Right kidney (tissue), 1 donor: ENCODE data around the gene CSNK2B.
"Not testable (repeated sequence)": the region's sequence is repeated elsewhere in the genome, so short reads cannot be mapped to it uniquely, and the experiment has no call there.

Source experiments
- DNase-seq: peaks from one replicate; pipeline ENCODE4 v3.0.0-alpha.2; 2016

The CSNK2B gene

GRCh38 chr6:31687860-31688693, 22.2 kb downstream of the CSNK2B start:
- DNase-seq: no peak

GRCh38 chr6:31689249-31690110, 23.6 kb downstream of the CSNK2B start:
- DNase-seq: no peak

- DNase-seq: no peak
Measured at GRCh38 chr6:31690231-31691077, 24.6 kb downstream of the CSNK2B start.

DNA sequence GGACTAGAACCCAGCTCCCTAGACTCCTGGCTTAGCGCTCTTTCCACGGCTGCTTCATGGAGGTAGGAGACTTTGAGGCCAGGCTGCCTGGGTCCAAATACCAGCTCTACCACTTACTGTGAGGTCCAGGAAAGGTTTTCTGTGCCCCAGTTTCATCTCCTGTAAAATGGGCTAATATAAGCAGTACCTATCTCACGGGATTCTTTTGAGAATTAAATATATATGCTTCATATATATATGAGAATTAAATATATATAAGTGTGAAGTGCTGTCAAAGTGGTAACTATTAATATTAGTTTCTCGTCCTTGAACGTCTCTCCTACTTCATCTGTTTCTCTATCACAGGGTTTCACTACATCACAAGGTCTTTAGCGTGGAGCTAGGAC, 25.2 kb downstream of the CSNK2B start:
- DNase-seq: no peak

- DNase-seq: no peak
Measured at GRCh38 chr6:31691564-31692108, 25.8 kb downstream of the CSNK2B start.

- no peak for DNase-seq
Measured at GRCh38 chr6:31692353-31692752, 26.5 kb downstream of the CSNK2B start.

DNA sequence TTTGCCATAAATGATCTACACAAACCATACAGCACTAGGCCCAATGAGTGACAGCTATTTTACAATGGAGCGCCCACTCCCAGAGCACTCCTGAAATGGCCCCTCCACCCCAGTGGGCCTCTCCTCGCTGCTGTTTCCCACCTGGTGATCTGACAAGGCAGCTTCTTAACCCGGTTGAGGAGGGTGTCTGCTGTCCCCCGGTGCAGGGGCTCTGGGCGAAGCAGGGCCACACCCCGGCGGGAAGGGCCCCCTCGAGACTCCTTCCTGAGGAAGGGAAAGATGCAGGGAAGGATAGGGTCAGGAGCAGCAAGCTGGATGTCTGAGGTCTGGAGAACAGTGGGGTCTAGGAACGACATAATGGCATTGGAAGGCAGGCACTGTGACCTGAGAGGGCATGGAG, 27.0 kb downstream of the CSNK2B start:
- DNase-seq: no peak

- DNase-seq: no peak
Measured at GRCh38 chr6:31693535-31693934, 27.7 kb downstream of the CSNK2B start.

- DNase-seq: no peak
Measured at GRCh38 chr6:31697555-31697954, 31.7 kb downstream of the CSNK2B start.

GRCh38 chr6:31700740-31701401, 35.0 kb downstream of the CSNK2B start:
- no peak for DNase-seq

DNA sequence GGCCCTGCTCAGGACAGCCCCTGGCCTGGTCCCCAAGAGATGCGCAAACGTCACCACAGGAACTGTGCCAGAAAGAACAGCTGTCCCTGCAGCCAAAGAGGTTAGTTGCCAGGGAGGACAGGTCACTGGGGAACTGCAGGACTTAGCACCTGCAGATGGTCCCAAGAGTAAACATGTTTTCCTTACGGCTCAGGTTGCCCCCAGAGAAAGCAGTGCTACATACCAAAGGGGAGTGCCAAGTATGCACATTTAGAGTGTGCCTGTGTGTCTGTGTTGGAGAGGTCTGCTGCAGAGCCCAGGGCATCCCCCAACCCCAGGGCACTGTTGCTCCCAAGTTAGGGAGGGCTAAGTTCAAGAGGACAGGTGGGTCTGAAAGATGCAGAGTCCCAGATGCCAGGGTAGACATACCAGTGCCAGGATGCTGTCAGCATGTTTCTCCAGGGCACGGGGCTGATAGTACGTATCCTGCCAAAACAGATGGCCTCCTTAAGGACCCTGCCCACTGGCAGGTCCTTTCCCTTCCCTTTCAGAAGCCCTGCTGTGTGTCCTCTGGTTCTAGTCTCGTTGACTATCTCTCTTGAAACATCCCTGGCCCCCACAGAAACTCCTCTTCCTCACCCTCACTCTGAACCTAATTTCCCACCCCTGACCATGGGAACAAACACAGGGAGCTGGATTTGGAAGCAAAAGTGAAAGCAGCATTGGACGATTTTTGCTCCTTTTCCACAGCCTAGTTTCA, 36.0 kb downstream of the CSNK2B start:
- no peak for DNase-seq

- no peak for DNase-seq
Measured at GRCh38 chr6:31702405-31702818, 36.5 kb downstream of the CSNK2B start.

GRCh38 chr6:31702819-31703716, 37.2 kb downstream of the CSNK2B start, which contains the start of gene ABHD16A:
Gene ABHD16A (minus strand): TSS chr6:31703324. CDS start chr6:31703281, 43 bp downstream.
- DNase-seq: peak; percentile 99

- DNase-seq: no peak
Measured at GRCh38 chr6:31705931-31706330, 40.1 kb downstream of the CSNK2B start.

DNA sequence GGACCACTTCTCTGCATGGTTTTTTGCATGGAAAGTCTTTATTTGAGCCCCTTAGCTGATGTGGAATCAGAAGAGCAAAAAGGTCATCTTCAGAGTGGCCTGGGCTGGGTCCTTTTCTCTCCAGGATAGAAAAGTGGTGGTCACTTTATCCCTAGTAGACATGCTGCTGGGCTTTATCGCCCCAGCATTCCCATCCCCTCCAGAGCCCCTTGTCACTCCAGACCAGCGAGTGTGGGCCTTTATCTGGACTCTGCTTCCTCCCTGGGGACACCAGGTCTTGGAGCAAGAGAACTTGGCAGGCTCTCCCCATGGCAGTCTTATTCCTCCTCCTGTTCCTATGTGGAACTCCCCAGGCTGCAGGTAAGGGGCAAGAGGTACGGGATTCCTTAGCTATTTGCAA, 40.7 kb downstream of the CSNK2B start, which contains the start of gene LY6G6F:
LY6G6F (plus strand) TSS at position 268 of the 400 bp plus-strand sequence; CDS start at position 309, 41 bp downstream.
- DNase-seq: no peak

GRCh38 chr6:31707701-31708100, 41.8 kb downstream of the CSNK2B start:
- no peak for DNase-seq

- no peak for DNase-seq
Measured at GRCh38 chr6:31708224-31708623, 42.3 kb downstream of the CSNK2B start.

- DNase-seq: not testable (repeated sequence)
Measured at GRCh38 chr6:31709157-31709556, 43.3 kb downstream of the CSNK2B start.

DNA sequence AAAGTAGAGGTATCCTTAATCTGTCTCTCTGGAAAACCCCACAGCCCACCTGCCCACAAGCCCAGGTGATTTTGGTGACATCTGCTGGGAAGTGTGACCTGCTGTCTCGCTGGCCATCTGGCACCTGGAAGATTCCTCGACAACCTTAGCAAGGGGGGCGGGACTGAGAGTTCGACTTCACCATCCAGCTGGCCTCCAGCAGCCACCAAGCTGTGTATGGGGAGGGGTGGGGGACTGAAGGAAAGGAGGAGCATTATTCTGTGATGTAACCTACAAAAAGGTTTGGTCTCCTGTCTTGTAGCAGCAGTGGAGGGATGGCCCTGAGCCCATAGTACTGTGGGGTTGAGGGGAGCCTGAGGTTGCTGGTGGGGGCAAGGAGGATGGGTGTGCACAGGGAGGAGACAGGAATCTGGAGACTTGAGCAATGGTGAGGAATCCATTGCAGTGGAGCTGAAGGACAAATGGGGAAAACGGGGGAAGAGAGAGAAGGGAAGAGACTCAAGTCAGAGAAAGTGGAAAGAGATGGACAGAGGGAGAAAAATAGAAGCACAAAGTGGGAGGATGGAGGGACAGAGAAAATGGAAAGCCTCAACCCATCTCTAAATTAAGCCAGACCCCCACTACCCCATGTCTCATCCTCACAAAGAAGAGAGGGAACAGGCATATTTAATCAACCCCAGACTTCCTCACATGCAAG, 44.8 kb downstream of the CSNK2B start:
- no peak for DNase-seq
